Measurements from ENCODE around the gene AMN1.
A peak's percentile ranks its signal among the peaks of the same experiment; 100 is the strongest.
"Not testable (repeated sequence)": the region's sequence is repeated elsewhere in the genome, so short reads cannot be mapped to it uniquely, and the experiment has no call there.

AMN1 gene

GRCh38 chr12:31732926-31733548 lies 4.2 kb upstream of the AMN1 start:
- no peak for FAIRE-seq

- not testable (repeated sequence) for FAIRE-seq
These were observed 2.4 kb upstream of the AMN1 start for GRCh38 chr12:31731203-31731602.

GRCh38 chr12:31729705-31730104 lies 884 bp upstream of the AMN1 start:
- FAIRE-seq = no peak

GRCh38 chr12:31728289-31728916 lies 418 bp downstream of the AMN1 start:
- no peak for FAIRE-seq

DNA sequence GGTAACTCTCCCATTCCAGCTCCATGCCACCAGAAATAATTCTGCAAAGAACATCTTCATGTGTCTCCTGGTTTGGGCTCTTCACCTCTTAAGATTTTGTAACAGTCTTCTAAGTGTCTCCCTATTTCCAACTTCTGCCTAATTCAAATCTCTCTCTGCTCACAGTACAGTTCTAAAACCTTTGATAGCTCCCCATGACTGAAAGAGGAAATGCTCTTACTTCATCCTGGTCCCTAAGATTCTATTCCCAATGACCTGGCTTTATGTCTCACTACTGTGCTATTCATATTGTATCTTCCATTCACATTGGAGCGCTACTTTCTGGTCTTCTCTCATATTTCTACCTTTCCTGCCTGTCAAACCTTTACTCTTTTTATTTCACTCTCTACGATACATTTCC lies 1.6 kb downstream of the AMN1 start:
- FAIRE-seq = no peak

GRCh38 chr12:31726575-31726974 lies 2.2 kb downstream of the AMN1 start:
- no peak for FAIRE-seq

DNA sequence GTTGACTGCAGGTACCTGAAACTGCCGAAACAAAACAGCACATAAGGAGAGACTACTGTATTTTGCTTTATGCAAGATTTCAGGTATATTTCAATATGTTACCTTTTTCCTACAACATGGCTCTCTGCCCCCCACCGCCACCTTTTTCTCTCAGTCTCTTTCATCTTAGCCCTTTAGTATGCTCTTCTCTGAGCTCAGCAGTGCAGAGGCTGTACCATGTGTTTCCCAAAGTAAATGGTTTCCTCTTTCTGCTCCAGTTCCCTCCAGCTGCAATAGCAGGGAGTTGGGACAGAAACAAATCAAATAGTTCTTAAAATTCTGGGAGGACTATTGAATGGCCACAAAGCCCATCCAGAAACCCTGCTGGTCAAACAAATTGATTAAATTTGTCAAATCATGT lies 4.3 kb downstream of the AMN1 start:
- no peak for FAIRE-seq

DNA sequence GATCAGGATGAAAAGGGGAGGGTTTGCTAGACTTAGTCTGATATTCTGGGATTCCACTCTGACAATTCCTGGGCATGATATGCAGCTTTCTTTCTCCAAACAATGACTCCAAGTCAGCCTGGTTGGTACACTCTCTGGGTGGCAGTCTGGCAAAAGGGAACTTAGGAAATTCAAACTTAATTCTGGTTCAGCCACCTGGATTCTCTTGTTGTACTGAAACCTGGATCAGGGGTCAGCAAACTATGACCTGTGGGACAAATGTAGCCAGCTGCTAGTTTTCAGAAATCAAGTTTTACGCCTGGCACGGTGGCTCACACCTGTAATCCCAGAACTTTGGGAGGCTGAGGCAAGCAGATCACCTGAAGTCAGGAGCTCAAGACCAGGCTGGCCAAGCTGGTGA lies 6.2 kb downstream of the AMN1 start:
- FAIRE-seq = no peak

- not testable (repeated sequence) for FAIRE-seq
These were observed 10.2 kb downstream of the AMN1 start for GRCh38 chr12:31718542-31719198.

DNA sequence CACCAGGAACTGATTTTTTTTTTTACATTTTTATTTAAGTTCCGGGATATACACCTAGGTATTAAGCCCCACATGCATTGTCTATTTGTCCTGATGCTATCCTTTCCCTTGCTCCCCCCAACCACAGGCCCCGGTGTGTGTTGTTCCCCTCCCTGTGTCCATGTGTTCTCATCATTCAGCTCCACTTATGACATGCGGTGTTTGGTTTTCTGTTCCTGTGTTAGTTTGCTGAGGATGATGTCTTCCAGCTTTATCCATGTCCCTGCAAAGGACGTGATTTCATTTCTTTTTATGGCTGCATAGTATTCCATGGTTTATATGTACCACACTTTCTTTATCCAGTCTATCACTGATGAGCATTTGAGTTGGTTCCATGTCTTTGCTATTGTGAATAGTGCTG lies 11.8 kb downstream of the AMN1 start:
- not testable (repeated sequence) for FAIRE-seq

GRCh38 chr12:31715283-31715825 lies 13.5 kb downstream of the AMN1 start:
- FAIRE-seq = no peak

DNA sequence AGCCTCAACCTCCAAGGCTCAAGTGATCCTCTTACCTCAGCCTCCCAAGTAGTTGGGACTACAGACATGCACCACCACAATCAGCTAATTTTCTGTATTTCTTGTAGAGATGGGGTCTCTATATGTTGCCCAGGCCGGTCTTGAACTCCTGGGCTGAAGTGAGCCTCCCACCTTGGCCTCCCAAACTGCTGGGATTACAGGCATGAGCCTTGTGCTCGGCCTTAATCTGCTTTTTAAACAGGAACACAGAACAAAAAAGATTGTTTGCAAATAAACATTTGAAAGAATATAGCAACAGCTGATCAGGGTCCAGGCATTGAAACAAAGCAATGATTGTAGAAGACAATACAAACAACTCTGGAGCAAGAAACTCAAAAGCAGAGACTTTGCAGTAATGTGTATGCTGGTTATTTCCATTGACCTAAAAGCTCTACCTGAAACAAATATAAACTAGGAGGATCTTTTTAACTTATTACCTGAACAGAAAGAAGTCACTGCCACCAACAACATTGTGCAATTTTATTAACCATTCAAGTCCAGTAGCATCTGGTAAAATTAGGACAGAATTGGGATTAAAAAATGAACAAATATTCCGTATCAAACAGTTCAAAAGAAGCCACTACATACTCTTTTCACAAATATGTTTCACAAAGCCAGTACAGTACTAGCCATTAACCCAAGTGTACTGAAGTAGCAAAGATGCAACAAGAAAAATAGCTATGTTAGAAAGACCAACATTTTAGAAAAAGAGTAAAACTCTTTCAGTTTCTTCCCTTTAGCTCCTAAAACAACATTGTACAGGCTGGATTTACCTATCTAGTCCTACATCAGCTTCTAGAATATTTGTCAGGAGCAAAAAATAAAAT lies 14.2 kb downstream of the AMN1 start:
- FAIRE-seq = no peak

DNA sequence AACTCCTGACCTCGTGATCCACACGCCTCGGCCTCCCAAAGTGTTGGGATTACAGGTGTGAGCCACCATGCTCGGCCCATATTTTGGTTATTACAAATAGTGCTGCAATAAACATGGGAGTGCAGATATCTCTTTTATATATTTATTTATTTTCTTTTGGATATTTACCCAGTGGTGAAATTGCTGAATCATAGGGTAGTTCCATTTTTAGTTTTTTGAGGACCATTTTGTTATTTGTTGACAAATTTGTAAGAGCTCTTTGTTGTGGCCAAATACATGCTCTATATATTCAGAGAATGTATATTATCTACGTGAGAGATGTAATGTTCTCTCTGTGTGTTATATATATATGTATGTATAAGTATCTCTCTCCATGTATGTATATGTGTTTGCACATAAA lies 15.9 kb downstream of the AMN1 start:
- no peak for FAIRE-seq

DNA sequence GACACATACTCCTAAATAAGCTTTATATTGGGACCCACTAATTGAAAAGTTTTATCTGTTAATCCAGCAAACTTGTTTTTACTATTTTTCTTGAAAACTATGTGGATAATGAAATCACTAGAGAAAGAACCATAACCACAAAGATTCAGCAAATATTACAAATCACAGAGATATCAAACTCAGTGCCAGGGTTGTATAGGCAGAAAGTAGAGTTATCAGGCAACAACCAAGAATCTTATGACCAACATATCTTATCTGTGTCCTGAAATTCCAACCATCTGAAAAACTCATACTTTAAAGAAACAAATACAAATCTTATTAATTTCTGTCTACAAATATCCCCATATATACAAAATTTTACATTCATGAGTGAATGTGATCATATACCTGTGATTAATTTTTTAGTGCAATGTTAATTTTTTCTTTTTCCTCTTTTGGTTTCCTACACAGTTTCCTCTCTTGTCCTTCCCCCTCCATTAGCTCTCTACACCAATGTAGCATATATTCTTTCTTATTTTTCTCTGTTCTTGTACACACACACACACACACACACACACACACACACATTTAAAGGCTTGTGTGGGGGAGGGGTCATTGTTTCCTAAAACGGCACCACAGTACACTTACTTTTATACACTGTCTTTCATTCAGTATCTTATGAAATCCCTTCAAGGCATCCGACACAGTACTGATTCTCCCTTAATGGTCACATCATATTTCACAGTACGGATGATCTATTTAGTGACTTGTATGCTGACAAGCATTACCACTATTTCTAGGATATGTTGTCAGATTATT lies 18.6 kb downstream of the AMN1 start:
- no peak for FAIRE-seq

GRCh38 chr12:31708118-31708517 lies 20.7 kb downstream of the AMN1 start:
- not testable (repeated sequence) for FAIRE-seq

DNA sequence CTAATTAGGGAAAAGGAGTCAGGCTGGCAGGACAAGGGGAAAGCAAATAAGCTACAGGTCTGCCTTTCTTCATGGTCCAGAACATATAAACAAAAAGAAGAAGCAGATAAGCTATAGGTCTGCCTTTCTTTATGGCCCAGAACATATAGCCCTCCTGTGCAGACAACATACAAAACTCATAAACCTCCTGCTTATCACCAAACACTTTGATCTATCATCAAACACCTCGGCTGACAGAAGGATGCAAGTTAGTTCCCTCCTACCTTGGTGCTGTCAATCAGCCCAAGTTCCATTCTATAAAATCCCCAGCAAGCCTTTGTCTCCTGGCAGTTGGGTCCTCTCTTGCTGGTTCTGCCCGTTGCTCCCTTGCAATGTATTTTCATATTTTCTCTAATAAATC lies 23.2 kb downstream of the AMN1 start:
- no peak for FAIRE-seq

GRCh38 chr12:31702047-31702446 lies 26.8 kb downstream of the AMN1 start:
- no peak for FAIRE-seq

GRCh38 chr12:31689921-31690320 lies 38.9 kb downstream of the AMN1 start:
- not testable (repeated sequence) for FAIRE-seq

DNA sequence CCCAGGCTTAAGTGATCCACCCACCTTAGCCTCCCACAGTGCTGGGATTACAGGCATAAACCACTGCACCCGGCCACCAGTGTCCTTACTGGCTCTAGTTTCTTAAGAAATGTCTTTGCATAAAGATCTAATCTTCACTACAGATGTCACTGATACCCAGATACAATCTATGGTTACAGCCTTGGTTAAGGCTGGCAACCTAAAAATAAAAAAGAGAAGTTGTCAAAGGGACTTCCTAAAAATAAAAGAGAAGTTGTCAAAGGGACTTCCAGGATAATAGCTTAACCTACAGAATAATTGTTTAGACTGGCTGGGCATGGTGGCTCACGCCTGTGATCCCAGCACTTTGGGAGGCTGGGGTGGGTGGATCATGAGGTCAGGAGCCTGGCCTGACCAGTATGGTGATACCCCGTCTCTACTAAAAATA lies 41.7 kb downstream of the AMN1 start:
- FAIRE-seq = no peak

DNA sequence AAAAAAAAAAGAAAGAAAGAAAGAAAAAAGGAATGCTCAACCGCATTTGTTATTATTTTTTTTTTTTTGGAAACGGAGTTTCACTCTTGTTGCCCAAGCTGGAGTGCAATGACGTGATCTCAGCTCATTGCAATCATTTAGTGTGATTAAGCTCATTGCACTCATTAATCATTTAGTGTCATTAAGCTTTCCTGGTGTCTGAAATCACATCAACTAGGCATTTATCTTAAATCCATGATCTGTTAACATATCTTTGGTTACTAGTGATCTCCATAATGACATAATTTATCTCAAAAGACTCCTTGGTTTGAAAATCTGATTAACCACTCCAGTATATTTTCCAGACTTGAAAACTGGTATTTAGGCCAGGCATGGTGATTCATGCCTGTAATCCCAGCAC lies 43.0 kb downstream of the AMN1 start:
- no peak for FAIRE-seq

- FAIRE-seq = peak; percentile 68
These were observed 46.5 kb downstream of the AMN1 start for GRCh38 chr12:31682136-31682962.

Data from A204.1 (cell line).